HS-5 (cell line): ENCODE results near the gene GAREM2.

Experiments
- DNase-seq: peaks from one replicate; pipeline ENCODE4 v3.0.0-alpha.2; 2012; ENCODE audit warnings: low read depth

Gene GAREM2

DNA sequence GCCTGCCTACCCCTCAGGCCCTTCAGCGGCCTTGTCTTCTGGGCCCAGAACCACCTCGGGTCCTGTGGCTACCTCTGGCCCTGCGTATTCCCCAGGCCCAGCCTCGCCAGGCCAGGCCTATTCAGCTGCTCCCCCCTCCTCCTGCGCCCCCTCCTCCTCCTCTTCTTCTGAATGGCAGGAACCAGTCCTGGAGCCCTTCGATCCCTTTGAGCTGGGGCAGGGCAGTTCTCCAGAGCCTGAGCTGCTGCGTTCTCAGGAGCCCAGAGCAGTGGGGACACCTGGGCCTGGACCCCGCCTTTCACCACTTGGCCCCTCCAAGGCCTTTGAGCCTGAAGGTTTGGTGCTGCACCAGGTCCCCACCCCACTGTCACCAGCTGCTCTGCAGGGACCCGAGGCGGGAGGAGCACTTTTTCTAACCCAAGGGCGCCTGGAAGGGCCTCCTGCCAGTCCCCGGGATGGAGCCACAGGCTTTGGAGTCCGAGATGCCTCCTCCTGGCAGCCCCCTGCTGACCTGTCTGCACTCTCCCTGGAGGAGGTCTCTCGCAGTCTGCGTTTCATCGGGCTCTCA, 14.7 kb downstream of the GAREM2 start:
- DNase-seq, result no peak

DNA sequence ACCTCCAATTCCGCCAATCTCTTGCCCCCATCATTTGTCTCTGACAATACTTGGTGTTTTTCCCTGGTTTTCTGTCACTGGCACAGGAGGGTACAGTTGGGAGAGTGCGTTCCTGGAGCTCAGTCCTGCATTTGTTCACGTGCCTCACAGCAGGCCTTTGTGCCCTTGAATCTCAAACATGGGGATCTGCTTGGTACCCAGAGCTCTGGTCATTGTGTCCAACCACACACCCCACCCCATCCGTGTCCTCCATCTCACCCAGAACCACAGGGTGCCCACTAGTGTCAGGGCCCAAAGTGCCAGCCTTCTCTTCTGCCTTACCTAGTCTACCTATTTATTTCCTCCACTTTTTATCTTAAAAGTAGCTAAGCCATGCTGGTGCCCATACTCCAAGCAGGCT, 16.2 kb downstream of the GAREM2 start:
- no peak for DNase-seq

DNA sequence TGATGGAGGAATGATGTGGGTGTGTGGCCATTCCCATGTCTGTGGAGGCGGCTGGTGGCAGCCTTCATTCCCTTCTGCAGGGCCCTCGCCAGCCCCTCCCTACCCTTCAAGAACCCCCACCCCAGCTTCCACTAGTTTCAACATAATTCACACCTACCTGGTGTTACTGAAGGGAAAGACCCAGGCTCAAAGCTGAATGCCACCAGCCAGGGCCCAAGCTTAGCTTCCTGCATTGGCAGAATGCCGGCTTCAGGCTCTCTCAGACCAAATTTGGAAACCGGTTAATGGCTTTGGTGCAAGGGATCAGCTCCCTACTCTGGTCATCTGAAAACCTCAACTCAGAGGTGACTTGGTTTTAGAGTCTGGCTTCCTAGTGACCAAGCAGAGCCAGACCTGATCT, 16.9 kb downstream of the GAREM2 start:
- DNase-seq, result no peak

DNA sequence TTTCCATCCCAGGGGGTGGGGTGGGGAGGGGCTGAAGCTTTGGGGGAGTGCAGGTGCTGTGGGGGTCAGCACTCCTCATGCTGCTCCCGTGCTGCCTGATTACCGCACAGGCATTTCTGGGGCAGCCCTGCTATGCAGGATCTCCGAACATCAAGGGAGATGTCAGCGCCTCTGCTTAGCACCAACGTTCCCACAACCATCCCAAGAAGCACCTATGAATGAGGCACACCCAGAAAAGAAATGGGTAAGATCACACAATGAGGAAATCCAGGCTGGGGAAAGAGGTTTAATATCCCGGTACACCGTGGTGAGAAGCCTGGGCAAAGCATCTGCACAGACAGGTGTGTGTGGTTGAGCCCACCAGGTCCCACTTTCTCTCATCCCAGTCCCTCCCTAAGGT, 17.5 kb downstream of the GAREM2 start:
- DNase-seq, result no peak

DNA sequence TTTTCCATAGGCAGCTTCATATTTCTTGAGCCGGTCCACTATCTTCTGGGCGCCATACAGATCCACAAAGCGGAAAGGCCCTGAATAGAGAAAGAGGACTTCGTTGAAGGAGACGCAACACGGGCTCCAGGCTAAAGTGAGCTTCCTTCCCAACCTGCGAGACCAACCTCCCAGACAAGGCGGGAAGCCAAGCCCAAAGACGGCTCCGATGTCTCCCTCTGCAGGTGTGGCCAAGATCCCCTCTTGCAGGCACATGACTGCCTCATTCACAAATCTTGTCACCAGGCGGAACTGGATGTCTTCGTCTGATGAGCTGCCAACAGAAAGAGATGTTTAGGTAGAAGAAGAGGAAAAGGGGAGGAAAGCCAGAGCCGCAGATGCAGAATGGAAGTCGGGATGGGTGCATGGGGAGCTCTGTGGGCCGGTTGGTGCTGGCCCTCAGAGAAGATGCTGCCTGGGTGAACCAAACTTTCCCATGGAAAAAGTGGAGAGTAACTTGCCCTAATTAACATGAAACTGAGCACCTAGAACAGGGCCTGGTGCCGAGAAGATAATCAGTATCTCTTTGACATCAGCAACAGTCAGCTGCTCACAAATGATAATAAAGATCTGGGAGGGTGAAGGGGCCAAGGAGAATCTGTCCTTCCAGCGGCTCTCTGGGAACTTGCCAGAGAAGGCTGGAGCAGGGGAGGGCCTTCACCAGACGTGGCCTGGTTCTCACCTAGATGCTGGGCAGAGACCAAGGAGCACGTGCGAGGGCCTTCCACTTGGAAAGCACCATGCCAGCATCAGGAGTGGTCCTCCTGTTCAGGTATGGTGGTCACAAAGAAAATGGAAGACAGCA, 18.6 kb downstream of the GAREM2 start:
- DNase-seq, result no peak

DNA sequence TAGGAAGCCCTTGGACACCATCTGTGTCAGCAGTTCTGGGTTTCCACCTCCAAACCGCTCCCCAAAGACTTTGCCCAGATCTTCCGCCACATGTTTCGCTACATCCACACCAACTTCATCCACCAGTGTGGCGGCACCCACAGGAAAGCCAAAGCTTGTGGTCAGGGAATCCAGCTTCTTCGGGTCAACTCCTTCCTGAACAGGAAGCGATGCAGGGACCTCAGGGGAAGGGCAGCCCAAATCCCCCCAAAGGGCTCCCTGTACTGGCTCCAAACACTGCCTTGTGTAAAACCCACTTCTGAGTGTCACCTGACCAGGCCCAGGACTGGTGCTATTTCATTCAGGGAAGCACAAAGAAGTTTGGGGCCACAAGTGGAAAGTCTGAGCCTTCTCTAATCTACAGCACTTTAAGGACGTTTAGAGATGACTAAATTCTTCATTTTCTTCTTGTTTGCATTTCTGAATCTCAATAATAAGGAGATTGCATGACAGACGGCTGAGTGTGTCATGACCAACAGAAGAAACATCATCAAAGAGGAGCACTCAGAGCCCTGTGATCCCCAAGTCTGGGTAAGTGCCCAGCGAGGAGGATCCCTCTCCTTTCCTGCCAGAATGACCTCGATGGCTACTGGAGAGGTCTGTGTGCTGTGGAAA, 20.8 kb downstream of the GAREM2 start:
- no peak for DNase-seq

DNA sequence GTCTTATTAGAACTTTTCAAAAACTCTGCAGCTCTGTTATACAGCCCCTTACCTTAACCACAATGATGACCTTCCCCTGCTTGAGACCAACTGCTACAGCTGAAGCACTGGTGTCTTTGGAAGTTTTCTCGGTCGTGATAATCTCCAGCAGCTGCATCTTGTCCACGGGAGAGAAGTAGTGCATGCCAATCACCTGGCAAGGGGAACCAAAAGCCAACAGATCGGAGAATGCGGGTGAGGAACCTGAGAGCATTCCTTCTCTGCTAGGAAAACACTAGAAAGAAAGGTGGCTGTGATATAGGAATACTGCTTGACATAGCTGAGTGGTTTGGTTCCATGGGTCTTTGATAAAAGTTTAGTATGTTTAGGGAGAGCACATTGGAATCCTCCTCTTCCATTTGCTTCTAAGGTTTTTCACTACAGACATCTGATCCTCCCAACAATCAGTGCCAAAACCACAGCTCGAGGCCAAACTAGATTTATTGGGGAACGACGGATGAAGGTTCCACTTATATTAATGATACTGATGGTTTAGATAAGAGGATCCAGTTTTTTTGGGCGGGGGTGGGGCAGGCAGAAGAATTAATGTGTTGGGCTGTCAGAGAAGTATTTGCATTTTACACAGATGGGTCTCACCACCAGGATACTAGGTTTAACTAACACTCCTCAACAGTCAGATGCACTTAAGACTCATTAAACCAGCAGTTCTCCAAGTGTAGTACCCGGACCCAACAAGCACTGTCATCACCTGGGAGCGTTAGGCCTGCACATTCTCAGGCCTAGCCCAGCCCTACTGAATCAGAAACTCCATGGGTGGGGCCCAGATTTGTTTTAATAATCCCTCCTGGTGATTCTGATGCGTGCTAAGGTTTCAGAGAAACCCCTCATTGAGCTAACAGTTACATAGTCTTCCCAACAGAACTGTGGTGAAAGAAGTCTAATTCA, 22.4 kb downstream of the GAREM2 start:
- no peak for DNase-seq

DNA sequence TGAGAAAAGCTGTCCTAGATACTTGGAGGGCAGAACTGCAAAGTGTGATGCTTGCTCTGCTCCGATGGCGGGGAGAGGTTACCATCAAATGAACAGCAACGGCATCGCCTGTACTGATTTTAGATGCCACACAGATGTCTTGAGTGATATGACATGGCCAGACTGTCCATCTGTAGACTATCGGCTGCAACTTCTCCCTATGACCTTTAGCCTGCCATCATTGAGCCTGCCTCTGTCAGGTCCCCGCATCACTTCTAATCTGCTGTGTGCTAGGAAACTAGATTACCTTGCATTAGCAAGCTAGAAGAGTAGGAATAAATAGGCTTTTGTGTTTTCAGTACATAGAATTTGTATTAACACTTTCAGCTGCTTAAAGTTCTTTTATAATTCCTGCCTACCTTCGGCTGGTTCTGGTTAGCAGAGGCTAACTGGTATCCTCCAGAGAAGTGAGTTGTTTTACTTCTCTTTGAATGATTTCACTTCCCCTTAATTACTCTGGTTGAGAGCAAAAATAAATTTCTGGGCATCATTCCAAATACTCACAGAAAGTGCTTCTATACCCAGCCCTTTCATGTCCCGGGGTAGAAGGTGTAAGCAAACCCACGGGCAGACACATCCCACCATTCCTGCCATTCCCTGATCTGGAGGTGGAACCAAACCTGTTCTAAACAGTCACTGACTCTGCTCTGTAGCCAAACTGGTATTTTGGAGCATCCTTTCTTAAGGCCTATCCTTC, 24.0 kb downstream of the GAREM2 start:
- no peak for DNase-seq

DNA sequence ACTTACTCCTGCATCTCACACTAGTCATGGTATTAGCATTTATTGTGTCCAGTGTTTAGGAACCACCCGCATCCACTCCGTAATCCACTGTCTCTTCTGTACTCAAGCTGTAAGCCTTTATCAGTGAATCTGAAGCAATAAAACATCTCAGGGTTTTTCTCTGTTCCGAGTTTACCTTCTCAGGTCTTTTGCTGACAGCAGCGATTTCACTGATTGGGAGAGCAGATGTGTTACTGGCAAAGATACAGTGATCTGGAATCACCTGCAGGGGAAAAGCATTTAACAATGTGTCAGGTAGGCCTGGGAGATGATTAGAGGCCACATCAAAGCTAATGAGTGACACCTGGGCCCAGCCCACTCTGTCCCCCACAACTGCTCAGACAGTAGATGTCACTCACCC, 24.6 kb downstream of the GAREM2 start:
- DNase-seq, result no peak

DNA sequence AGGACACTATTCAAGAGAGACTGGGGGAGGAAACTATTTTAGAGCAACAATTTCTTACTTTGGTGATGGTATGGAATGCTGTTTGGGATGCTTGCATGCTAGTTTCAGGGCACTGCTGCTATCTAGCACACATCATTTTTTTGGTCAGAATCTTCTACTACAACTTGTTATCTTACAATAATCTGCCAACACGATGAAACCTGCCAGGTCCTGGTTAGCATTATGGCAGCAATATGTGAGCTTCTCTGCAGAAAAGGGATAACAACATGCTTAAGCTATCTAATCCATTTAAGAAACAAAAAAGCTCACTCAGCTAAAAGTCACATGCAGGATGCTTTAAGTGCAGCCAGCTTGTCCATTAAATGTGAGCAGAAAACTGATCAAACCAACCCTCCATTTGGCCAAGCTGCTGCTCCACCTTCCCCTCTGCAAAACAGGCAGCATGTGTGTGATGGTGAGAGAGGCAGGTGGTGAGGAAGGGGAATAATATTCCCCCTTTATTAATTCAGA, 30.1 kb downstream of the GAREM2 start:
- no peak for DNase-seq

DNA sequence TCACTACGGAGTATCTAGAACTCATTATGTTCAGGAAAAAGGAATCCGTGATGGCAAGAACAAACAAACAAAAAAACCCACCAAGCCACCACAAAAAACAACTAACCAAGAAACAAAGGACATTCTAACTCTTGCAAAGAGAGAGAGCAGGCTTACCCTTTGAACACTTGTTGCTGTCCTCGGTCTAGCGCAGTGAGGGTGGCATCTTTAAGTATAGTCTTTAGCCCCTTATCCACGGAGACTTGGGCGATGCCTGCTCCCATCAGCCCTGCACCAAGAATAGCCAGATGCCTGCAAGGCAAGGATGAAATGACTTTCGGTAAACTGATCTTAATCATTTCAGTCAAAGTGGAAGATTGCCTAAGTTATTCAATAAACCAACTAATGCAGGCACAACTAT, 31.0 kb downstream of the GAREM2 start:
- DNase-seq, result no peak

DNA sequence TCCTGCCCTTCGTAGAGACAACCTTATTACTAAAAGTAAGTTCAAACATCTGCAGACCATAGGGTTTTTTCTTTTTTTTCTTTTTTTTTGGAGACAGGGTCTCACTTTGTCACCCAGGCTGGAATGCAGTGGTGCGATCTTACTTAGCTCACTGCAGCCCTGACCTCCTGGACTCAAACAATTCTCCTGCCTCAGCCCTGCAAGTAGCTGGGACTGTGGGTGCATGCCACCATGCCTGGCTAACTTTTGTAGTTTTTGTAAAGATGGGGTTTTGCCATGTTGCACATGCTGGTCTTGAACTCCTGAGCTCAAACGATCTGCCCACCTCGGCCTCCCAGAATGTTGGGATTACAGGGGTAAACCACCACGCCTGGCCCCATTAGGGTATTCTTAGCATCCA, 39.1 kb downstream of the GAREM2 start:
- DNase-seq, result no peak

DNA sequence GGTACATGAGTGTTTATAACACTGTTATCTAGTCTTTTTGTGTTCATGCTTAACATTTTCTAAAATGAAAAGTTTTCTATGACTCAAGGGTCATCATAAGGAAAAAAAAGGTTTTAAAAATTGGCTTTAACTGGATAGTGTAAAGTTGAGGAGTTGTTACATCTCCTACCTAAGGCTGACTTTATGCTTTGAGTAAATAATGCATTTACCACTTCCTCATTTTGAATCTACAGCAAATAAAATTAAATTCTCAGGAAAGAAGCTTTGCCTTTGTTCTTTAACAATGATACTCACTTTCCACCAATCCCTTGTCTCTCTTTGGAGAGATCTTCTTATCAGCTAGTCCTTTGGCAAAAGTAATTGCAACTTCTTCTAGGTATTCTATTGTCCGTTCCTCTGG, 41.9 kb downstream of the GAREM2 start:
- no peak for DNase-seq

DNA sequence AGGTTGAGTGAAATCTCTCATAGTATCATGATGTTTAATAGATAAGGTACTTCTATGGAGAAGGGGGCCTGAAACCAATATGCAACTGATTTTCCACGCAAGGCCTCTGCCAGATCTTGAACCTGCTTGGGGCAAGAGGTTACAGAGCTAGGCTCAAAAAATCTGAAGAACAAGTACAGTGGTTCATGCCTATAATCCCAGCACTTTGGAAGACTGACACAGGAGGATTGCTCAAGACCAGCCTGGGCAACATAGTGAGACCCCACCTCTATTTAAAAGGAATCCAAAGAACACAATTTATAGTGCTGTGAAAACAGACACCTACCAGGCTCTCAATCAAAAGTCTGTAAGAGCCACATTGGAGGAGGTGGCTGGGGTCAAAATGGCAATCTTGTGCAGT, 42.9 kb downstream of the GAREM2 start:
- no peak for DNase-seq

DNA sequence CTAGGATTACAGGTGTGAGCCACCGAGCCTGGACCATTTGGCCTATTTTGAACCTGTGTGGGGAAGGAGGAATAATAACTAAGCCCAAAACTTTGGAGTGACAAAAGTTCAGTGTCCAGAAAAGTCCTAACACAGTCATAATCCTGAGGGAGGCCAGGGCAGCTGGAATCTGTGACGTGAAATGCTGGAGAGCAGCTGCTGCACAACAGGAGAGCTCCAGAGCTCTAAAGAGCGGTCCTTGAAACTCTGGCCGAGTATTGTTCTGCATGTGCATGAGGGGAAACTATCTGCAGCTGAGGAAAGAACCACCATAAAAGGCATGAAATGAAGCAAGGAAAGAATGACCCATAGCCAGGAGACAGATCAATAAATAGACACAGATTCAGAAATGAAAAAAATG, 43.7 kb downstream of the GAREM2 start:
- DNase-seq, result no peak

DNA sequence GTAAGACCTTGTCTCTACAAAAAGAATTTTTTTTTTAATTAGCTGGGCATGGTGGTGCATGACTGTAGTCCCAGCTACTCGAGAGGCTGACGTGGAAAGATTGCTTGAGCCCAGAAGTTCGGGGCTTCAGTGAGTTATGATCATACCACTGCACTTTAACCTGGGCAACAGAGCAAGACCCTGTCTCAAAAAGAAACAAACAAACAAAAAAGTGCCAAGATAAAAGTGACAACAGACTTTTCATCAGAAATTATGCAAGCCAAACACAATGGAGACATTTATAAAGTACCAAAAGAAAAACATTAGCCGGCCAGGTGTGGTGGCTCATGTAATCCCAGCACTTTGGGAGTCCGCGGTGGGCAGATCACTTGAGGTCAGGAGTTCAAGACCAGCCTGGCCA, 44.8 kb downstream of the GAREM2 start:
- DNase-seq, result no peak

DNA sequence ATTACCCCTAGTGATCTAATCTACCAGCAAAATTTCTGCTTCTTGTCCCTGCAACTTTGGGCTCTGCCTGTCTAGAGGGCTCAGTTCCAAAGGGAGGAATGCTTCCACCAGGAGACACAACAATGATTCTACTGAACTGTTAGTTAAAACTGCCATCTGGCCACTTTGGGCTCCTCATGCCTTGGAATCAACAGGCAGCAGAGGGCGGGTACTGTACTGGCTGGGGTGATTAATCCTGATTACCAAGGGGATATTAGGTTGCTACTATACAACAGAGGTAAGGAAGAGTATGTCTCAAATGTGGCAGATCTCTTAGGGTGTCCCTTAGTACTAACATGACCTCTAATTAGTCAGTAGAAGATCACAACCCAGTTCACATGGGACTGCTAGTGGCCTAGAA, 50.1 kb downstream of the GAREM2 start:
- no peak for DNase-seq

DNA sequence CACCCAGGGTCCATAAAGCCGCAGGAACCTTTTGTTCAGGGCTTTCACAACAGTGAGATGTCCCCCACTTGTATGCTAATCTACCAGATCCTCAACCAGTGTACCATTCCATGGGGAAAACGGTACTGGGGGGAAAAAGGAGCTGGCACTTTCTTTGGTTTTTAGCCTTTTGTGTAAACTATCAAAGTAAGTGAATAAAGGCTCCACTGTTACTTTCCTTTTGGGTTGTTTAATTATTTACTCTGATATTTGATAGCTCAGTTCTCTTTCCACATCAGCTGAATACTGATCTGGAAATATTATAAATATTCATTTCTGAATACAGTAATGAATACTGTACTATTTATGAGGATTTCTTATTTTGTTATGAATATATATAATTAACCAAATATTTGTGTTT, 51.2 kb downstream of the GAREM2 start:
- DNase-seq, result no peak

DNA sequence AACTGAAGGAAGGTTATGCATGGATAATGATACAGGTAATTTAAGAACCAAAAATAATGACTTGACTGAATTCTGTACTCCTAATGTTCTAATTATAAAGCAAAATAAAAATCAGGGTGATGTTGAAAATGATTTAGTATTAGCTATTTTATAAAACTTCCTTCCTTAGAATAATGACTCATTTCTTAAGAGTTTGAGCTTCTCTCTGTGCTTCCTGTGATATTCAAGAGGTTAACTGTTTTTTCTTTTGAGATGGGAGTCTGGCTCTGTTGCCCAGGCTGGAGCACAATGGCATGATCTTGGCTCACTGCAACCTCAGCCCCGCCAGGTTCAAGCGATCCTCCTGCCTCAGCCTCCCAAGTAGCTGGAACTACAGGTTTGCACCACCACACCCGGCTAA, 56.7 kb downstream of the GAREM2 start:
- DNase-seq, result no peak

DNA sequence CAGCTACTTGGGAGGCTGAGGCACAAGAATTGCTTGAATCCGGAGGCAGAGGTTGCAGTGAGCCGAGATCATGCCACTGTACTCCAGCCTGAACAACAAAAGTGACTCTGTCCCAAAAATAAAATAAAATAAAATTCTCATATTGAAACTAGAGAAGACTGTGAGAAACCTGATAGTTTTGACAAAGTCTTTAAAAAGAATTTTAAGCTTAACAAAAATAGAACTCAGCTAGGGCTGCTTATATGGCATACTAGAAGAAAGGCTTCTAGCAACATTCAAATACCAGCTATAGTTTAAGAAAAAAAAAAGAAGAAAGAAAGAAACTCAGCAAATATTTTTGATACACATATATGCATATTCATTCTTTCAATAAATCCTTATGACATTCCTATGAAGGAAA, 57.9 kb downstream of the GAREM2 start:
- DNase-seq, result no peak

DNA sequence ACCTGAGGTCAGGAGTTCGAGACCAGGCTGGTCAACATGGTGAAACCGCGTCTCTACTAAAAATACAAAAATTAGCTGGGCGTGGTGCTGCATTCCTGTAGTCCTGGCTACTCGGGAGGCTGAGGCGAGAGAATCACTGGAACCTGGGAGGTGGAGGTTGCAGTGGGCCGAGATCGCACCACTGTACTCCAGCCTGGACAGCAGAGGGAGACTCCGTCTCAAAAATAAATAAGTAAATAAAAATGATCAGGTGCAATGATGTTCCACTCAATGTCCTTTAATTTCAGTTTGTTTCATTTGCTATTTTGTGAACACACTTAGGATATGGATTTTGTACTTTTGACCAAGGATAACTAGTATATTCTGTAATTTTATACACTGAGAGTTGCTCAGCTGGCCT, 62.2 kb downstream of the GAREM2 start:
- DNase-seq, result no peak

DNA sequence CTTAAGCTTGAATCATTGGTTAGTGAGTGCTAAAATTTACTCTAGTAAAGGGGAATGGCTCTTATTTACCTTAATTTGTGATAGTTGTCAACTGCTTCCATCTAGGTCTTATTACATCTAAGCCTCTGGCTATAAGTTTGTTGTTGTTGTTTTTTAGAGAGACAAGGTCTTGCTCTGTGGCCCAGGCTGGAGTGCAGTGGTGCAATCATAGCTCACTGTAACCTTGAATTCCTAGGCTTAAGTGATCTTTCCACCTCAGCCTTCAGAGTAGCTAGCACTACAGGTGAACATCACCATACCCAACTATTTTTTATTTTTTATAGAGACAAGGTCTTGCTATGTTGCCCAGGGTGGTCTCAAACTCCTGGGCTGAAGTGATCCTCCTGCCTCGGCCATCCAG, 65.0 kb downstream of the GAREM2 start:
- DNase-seq, result no peak
